Activated T-cell treated with anti-CD3 and anti-CD28 coated beads, Interleukin-2, amount 50 U/mL, for 48 hours (primary cell): ENCODE data around the gene COX7A2L.
"Not testable (repeated sequence)": the region's sequence is repeated elsewhere in the genome, so short reads cannot be mapped to it uniquely, and the experiment has no call there.

Experiments used
- DNase-seq, 2 experiments: peaks; one replicate each; pipeline ENCODE4 v3.0.0-alpha.2; 2020

The COX7A2L gene, protein sequence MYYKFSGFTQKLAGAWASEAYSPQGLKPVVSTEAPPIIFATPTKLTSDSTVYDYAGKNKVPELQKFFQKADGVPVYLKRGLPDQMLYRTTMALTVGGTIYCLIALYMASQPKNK

DNA sequence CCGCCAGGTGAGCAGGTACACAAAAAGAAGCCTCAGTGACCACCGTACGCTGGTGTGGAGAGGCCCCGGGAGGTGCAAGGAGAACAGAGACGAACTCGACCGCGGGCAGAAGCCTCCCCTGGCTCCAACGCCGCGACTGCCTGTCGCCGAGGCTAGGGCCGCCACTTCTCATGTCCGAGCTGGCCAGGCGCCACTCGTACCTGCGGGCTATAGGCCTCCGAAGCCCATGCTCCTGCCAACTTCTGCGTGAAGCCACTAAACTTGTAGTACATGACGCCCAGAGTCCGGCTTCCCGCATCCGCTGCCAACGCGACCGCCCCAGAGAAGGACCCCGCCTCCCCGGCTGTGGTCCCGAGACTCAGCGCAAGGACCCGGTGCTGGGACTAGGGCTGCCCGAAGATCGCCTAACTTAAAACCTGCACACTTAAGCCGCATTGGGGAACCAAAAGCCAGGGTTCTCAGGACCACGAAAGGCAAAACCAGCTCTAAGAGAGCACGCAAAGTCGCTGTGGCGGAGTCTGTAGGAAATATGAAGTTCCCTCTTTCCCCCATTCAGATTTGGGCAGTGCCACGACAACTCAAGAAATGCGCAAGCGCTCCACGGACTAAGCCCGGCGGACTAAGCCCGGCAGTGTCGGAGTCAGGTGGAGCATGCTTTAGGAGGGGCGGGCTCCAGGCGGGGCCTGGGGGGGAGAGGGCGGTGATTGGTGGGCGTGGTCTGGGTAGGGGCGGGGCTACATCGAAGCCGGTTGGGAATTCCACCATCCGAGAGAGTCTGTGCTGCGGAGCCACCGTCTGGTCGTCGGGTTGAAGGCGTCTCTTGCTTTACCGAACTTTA lies at the start of gene COX7A2L:
Gene COX7A2L, minus strand, starts transcription at position 328 of the 838 bp plus-strand sequence. Its CDS starts 56 bp downstream, at position 272.
- DNase-seq, result peak; percentile 97

DNA sequence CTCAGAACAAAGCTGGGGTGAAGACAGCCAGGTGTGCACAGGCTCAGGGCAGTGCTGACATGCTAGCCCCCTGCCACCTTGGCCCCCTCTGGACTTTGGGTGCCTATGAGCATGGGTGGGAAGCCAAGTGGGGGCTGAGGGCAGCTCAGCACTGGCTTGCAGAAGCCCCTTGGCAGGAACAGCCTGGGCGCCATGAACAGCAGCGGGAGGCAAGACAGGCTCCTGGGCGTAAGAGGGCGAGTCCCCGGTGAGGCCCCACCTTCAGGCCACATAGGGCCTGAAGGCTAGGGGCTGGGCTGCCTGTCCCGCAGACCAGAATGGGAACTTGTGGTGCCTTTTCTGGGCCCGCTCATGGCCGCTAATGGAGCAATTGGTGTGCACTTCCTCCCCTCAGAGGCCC lies 47.0 kb upstream of the COX7A2L start:
- no peak for DNase-seq

DNA sequence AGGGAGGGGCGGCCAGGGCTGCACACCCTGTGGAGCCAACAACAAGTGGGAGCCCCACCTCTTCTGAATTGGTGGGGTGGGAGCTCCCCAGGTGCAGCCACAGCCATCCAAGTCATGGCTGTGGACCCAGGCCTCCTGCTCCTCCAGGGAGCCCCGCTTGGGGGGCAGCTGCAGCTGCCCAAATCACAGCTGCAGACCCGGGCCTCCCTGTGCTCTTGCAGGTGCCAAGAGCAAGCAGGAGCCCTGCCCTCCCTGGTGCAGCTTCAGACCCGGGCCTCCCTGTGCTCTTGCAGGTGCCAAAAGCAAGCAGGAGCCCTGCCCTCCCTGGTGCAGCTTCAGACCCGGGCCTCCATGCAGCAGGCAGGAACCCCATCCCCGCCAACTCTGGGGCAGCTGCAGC lies 46.5 kb upstream of the COX7A2L start:
- DNase-seq, result no peak

DNA sequence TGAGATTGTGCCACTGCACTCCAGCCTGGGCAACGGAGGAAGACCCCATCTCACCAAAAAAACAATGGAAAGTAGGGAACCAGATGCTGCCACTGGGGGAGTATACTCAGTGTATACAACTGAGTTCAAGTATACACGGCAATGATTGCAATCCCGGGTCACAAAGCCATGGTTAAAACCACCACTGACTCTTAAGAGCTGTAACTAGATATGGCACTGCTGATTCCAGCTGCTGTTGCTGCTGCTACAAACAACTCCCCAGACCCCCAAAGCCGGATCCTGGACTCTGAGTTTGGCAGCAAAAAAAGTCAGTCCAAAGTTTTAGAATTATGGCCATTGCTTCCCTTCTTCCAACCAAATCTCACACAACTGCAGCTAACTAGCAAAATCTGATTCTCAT lies 43.7 kb upstream of the COX7A2L start:
- no peak for DNase-seq

DNA sequence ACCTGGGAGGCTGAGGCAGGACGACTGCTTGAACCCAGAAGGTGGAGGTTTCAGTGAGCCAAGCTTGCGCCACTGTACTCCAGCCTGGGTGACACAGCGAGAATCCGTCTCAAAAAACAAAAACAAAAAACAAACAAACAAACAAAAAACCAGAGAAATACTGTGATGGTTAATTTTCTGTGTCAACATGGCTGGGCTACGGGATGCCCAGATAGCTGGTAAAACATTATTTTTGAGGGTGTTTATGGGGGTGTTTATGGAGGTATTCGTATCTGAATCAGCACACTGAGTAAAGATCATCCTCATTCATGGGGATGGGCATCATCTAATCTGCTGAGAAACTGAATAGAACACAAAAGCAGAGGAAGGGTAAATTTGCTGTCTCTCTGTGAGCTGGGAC lies 40.8 kb upstream of the COX7A2L start:
- no peak for DNase-seq

DNA sequence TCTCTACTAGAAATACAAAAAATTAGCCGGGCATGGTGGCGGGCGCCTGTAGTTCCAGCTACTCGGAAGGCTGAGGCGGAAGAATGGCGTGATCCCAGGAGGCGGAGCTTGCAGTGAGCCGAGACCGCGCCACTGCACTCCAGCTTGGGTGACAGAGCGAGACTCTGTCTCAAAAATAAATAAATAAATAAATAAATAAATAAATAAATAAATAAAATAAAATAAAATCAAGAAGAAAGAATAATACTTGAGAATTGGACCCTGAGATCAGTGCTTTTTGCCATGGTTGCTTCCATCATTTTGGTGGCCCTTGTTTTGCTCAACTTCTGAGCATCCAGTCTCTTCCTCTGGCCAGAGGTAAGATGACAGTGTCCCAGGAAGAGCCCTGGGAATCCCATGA lies 37.0 kb upstream of the COX7A2L start:
- DNase-seq, result not testable (repeated sequence)

DNA sequence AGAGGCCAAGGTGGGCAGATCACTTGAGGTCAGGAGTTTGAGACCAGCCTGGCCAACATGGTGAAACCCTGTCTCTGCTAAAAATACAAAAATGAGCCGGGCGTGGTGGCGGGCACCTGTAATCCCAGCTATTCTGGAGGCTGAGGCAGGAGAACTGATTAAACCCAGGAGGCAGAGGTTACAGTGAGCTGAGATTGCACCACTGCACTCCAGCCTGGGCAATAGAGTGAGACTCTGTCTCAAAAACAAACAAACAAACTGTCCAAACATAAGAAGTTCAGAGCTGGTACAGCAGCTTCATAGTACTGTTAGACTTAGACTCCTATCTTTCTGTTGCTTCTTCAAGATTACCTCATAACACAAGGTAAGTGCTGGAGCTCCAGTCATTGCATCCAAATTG lies 32.3 kb upstream of the COX7A2L start:
- DNase-seq, result not testable (repeated sequence)

DNA sequence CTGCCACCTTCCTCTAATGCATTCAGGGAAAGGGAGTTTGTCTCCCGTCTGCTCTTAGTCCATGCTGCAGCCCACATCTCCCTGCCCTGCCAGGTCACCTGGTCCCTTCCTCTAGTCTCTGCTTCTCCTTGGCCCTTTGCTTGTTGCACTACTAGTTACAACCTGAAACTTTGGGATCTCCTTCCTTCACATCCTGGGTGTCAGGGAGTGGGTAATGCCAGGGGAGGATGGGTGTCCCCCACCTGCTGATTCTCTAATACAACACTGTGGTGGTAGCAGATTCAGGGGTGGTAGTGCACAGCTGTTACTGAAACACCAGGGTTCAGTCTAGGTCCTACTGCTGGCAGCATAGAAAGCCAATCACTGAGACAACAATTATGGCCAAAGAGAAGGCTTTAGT lies 31.2 kb upstream of the COX7A2L start:
- no peak for DNase-seq

DNA sequence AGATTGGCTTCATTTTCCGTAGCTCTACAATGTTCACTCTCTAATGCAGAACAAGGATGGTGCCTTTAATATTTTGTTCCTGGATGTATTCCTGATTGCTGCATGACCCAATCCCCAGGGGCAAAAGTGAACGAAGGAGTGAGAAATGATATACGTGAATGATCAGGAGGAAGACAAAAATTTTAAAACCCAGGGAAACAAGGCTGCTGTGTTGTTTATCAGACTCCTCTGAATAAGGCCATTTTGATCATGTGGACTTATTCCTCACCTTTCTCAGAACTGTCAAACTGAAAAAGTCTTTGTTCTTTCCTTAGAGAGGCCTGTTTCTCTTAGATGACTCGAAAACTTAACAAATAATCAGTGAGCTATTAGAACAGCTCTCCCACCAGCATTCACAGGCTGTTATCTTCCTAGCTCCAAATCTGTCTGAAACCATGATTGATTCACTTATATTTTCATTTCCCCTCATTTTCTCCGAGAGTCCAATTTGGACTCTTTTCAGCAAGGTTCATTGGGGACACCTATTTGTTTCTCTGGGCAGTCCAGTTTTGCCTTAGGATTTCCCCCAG lies 29.5 kb upstream of the COX7A2L start:
- DNase-seq, result no peak

DNA sequence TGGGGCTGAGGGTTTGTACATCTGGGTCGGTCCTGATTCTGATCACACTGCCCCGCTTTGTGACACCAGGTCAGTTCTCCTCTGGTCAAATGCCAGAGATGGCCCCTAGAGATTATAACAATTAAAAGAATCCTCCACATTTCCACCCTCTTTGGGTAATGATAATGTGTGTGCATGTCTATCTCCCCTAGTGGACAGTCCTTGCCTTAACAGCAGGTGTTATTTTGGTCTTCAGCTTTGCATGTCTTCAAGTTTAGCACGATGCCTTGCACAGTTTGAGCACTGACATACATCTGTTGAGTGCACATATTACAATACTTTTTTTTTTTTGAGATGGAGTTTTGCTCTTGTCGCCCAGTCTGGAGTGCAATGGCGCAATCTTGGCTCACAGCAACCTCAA lies 25.7 kb upstream of the COX7A2L start:
- no peak for DNase-seq

DNA sequence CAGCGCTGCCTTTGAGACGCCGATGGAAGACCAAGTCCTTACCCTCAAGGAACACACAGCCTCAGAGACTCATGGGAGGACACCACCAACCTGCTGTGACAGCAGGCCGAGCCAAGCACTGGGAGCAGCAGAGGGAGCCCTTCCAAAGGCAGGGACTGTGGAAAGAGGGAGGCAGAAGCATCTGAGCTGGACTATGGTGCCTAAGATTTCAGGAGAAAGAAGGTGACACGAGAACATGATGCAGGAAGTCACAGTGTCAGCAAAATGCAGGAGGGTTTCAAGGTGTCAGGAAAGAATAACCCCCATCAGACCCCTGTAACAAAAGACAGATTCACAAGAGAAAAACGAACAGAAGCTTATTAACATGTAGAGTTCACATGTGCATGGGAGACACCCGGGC lies 24.2 kb upstream of the COX7A2L start:
- no peak for DNase-seq

DNA sequence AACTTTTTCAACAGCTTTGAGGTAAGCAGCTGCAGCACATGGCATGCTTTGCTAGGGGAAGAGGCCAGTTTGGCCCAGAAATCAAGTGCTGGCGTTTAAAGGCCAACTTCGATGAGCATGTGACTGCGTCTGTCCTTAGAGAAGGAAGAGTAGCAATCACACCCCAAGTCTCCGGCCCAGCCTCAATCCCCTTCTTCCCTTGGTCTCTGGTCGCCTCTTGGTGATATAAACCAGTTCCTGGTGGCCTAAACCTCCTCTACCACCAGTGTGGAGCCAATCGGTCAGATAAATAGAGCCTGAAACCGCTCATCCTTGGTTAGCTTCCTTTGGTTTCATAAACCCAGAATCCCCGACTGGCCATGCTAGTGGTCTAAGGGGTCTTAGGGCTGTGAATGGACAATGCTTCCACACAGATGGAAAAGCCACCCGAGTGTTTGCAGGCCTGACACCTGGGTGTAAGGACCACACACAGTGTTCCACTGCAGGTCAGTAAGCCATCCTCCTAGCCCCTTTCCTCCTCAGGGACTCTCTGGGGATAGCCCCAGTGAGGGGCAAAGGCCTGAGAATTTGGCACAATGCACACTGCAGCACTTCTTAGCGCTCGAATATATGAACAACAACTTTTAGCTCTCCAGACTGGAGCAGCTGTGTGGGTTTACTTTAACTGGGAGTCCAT lies 23.0 kb upstream of the COX7A2L start:
- DNase-seq, result no peak

DNA sequence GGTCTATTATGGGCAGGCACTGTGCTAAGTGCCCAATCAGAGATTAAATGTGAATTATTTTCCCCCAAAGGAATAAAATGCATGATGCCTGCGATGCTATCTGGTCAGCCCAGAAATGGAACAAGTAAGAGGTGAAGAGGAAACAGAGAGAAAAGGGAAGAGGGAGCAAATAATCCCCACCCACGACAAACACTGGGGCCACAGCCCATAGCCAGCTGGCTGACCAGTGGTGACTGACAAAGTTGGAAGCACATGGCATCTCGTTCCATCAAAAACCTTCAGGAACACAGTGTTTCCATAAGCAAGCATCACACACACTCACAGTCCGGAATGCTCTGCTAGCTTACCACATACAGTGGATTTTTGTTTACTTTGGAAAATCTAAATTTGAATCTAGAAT lies 21.1 kb upstream of the COX7A2L start:
- no peak for DNase-seq

DNA sequence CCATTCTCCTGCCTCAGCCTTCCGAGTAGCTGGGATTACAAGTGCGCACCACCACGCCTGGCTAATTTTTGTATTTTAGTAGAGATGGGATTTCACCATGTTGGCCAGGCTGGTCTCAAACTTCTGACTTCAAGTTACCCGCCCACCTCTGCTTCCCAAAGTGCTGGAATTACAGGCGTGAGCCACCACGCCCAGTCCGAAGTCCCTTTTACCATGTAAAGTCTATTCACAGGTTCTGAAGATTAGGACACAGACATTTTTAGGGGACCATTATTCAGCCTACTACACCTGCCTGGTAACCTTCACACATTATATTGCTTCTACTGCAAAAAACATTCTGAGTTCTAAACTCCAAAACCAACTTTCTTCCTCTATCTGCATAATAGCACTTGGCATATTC lies 19.0 kb upstream of the COX7A2L start:
- DNase-seq, result not testable (repeated sequence)

DNA sequence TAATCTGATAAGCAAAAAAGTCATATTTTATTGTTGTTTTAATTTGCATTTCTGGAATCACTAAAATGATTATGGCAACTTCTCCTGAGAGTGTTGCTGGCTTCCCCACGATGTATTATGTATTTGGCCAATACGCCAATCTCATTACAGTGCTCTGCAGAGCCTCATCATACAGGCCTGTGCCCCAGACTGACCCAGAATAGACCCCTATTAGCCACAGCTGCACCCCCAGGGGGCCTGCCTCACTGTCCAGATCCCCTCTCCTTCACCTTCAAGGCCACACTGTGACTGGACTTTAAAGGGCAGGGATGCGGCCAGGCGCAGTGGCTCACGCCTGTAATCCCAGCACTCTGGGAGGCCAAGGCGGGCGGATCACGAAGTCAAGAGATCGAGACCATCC lies 17.4 kb upstream of the COX7A2L start:
- DNase-seq, result no peak

DNA sequence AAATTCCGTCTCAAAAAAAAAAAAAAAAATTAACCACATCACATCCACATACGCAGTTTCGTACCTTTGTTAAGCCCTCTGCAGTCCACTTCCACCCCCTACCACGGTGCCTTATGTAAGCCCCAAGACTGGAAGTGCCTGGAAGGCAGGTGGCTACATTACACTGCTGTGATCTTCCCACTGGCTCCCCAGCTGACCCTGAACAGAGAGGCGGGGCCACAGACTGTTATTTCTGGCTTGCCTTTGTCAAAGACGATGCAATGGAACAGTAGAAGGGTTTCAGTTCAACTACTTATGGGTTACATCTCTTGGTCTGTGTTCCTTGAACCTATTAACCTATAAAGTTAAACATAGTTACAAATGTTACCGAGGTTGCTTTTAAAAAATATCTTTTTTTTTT lies 15.7 kb upstream of the COX7A2L start:
- DNase-seq, result no peak

DNA sequence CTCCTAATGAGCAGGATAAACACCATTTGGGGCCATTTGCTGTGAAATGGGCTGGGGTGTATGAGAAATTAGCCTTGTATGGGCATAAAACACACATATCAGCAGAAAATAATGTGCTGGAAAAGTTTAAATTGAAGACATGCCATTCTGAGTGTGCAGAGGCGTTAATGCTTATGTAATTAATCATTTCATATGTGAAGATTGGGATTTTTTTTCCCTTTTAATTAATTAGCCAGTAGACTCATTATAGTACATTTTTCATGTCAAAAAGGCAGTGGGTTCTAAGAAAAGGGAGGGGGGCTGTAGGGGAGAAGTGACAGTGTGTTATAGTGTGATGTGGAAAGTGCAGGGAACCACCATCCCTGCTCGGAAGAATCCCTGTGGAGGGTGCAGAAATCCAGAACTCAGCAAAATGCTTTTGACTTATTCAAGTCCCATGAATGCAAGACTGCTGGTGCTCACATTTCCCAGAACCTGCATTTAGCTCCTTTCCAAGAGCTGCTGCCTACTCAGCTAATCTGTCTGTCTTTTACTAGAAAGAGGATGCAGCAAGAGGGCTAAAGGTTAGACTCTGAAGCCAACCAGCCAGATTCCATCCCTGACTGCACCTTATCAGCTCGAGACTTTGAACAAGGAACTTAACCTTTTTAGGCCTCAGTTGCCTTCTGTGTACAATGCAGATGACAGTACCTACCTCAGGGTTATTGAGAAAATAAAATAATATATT lies 11.6 kb upstream of the COX7A2L start:
- DNase-seq, result no peak

DNA sequence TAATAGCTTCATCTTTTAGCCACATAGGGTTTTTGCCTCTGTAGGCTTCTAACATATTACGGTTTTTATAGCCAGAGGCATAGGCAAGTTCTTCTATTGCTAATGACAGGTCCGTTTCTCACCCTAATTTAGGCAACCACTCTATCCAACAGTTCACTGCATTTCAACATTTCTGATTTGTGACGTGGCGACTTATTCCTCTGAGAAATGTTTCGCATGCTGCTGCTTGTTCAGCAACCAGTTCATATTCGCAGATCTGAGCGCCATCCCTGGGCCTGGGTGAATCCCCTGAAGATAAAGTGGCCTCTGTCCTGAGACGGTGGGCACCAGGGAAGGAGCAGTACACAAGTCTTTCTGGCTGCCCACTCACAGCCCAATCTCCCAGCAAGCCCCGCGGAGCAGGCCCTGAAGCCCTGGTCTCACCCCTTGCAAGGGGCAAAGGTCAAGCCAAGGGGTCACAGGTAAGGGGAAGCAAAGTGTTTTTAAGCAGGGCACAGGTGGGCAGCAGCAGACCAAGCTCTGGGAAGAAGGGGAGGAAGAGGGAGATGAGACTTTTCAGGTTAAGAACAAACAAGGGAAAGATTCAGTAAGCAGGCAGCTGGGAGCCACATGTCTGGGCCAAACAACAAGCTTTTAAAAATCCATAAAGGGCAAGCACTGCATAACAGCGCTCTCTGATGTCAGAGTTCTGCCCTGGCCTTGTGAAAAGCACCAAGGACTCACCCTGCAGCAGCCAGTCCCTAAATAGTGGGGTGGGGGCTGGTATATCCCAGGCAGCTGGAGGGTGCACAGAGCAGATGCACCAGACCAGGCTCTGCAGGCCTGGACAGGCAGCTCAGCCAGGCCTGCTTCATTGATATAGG lies 10.8 kb upstream of the COX7A2L start:
- no peak for DNase-seq

DNA sequence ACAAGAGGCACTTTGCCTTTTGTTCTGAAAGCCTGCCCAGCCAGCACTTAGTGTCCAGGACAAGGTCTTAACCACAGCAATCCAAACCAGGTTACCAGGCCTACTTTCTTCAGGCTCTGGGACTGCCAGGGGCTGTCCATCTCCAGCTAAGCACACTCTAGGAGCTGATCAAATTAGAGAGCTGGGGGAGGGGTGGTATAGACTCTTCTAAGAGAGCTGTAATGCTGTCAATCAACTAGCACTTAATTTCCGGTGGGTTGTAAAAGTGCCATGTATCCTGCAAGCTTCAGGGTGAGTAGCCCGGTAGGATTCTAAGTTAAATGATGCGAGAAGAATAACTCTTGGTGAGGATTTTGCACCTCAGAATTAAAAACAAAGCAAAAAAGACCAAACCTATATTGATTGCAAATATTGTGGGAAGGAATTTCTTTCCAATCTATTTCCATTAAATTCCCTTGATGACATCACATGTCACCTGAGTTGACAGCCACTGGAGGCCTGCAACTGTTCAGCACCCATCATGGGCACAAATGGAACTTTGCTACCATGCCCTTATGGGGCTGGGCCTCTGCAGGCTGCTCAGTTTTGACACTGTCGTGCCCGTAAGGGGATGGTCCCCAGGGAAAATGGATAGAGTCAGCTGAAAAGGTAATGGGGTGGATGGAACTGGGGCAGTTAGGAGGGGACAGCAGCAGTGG lies 8.7 kb upstream of the COX7A2L start:
- DNase-seq, result no peak

DNA sequence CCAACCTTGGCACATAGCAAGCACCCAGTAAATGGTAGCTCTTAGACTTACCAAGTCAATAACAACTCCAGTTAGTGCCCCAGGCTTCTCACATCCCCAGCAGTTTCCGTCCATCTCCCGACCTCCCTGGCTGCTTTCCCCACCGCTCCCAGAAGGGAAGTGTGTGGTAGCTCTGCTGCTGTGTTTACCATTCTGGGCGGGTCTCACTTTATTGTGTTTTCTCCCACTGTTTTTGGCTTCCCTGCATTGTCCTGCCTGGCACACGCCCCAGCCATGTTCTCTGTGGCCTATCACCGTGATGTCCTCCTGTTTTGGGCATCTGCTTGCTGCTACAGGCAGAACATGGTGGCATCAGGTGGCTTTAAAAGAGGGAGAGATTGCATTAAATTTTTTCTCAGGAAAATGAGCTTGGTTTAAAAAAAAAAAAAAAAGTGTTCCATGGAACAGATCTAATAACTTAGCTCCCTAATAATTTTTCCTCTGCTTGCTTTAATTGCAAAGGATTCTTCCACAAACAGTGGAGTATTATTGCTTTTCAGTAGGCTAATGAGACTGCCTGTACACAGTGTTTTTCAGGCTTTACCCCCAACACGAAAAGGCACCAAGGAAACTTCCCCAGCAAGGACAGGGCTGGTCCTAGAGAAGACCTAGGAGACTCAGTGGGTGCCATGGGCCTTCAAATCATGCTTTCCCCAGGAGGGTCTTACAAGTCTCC lies 8.0 kb upstream of the COX7A2L start:
- DNase-seq, result no peak

DNA sequence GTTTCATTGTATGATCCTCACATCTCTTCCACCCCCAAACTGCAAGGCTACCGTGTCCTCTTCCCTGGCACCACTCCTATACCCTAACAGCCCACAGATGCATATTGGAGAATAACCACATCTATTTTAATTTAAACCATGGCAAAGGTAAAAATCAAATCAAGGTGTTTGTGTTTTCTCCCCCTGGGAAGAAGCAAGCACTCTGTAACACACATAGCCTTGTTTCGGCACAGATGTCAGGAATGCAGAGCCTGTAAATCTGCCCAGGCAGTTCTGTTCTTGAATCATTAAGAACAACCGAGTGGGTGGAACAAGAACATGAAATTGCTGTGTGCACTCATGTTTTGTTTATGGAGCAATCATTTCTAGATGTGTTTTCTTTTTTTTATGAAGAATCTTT lies 6.8 kb upstream of the COX7A2L start:
- DNase-seq, result no peak
